HG03095 (cell line): ENCODE measurements around the gene C5orf15.
"Not testable (repeated sequence)": the region's sequence is repeated elsewhere in the genome, so short reads cannot be mapped to it uniquely, and the experiment has no call there.

Source experiments
- ATAC-seq: cut with Tn5 transposase; IDR thresholded peaks from one replicate; pipeline ENCODE4 v1.9.1; 2021; ENCODE audit warnings: moderate library complexity; ENCODE audit not compliant: unreplicated experiment

C5orf15 gene

DNA sequence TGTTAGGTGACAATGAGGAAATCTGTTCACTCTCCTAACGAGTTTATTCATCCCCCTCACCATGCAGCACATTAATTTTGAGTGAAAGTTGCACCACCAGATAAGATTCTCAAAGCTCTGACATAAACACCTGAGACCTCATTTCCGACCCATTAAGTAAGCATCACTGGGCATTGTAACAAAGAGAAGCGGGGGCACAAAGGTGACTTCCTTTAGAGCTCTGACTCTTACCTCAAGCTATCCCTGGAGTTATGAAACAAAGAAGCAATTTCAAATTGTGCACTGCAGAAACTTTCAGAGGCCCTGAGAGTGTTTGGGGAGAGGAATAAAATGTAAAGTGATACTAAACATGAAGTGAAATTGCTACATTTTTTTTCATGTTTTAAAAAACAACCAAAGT, 29.5 kb downstream of the C5orf15 start:
- peak; percentile 62 for ATAC-seq

GRCh38 chr5:133938039-133938821, 30.2 kb downstream of the C5orf15 start:
- no peak for ATAC-seq

DNA sequence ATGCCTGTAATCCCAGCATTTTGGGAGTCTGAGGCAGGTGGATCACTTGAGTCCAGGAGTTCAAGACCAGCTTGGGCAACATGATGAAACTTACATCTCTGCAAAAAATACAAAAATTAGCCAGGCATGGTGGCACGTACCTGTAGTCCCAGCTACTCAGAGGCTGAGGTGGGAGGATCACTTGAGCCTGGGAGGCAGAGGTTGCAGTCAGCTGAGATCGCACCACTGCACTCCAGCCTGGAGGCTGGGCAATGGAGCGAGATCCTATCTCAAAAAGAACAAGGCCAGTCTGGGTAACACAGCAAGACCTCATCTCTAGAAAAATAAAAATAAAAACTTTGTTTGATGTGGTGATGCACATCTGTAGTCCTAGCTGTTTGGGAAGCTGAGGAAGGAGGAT, 30.8 kb downstream of the C5orf15 start:
- ATAC-seq = not testable (repeated sequence)

DNA sequence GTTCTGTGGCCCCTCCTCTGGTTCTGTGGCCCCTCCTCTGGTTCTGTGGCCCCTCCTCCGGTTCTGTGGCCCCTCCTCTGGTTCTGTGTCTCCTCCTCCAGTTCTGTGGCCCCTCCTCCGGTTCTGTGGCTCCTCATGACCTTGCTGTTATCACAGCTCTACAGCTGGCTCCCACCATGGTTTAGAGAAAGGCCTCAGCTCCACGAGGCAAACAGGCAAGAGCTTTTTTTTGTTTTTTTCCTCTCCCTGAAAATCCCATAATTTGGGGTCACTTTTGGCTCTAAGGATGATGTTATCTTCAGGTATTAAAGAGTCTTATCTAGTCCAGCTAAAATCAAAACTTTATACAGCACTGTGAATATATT, 31.8 kb downstream of the C5orf15 start:
- no peak for ATAC-seq

- not testable (repeated sequence) for ATAC-seq
Observed at GRCh38 chr5:133935991-133936650, 32.3 kb downstream of the C5orf15 start.

- no peak for ATAC-seq
Observed at GRCh38 chr5:133935667-133935940, 32.8 kb downstream of the C5orf15 start.

- ATAC-seq = no peak
Observed at GRCh38 chr5:133934822-133935666, 33.4 kb downstream of the C5orf15 start.

DNA sequence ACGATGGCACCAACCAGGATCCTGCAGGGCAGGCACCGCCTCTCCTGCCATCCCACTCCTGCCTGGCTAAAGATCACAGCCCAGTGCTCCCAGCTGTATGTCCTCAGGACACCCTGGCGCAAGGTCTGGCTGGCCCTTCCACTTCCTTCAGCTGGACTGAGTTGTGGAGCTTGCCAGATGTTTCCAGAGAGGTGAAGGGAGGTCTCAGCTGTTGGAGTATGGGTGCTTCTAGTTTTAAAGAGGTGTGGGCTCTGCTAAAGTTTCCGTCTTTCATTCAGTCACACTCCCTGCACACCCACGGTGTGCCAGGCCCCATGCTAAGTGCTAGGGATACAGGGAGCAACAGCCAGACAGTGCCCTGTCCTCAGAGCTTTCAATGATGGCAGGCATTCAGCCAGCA, 34.1 kb downstream of the C5orf15 start:
- no peak for ATAC-seq

DNA sequence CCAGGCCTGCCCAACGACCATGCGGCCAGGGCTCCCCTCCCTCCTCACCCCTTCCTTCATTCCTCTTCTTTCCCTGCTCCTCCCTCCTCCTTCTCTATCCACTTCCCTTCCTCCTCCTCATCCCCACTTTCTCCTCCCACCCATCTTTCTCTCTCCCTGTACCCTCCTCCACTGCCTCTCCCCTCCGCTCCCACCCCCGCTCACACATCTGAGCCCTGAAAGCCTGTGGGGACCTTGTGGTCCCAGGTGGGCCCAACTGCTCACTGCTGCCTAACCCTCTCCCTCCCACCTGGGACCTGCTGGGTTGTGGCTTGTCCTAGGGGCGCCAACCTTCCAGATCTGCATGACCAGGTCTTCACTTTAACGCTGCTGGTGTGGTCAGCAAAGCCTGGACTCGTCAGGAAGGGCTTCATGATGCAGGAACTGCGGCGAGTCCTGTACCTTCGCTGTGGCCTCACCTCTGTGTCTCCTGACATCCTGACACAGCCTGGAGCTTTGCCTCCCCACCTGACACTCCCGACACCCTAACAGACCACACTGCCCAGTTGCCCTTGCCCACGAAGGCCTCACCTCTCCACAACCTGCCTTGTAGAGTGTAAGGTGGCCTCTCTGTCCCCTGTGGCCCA, 34.6 kb downstream of the C5orf15 start:
- ATAC-seq = no peak

- no peak for ATAC-seq
Observed at GRCh38 chr5:133933169-133933509, 35.3 kb downstream of the C5orf15 start.

GRCh38 chr5:133932441-133933168, 35.8 kb downstream of the C5orf15 start:
- ATAC-seq = no peak

DNA sequence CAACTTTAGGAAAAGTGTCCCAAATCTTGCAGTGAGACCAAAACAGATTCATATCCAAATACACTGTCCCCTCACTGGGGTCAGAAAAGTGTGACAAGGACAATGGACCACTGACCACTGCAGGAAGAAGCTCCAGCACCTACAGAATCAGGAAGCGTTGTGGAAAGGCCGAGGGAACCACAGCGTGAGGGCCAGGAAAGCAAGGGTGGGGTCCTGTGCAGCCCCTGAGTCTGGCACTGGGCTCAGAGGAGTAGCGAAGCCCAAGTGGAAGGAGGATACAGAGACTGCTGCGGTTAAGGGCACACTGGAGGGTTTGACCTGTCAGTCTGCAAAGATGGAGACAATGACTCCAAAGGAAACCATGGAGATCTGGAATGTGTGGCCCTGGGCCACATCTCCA, 36.9 kb downstream of the C5orf15 start:
- ATAC-seq = no peak

DNA sequence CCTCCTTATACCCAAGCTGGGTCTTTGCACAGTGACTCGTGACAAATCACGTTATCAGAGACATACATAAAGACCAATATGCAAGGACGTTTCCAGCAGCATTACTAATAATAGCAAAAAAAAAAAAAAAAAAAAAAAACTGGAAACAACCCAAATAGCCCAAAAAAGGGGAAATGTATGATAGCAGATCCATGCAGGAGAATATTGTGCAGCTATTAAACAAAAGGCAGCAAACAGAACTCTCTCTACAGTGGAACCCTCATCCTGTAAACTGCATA, 37.7 kb downstream of the C5orf15 start:
- no peak for ATAC-seq

GRCh38 chr5:133930061-133930812, 38.2 kb downstream of the C5orf15 start:
- ATAC-seq = peak; percentile 53

DNA sequence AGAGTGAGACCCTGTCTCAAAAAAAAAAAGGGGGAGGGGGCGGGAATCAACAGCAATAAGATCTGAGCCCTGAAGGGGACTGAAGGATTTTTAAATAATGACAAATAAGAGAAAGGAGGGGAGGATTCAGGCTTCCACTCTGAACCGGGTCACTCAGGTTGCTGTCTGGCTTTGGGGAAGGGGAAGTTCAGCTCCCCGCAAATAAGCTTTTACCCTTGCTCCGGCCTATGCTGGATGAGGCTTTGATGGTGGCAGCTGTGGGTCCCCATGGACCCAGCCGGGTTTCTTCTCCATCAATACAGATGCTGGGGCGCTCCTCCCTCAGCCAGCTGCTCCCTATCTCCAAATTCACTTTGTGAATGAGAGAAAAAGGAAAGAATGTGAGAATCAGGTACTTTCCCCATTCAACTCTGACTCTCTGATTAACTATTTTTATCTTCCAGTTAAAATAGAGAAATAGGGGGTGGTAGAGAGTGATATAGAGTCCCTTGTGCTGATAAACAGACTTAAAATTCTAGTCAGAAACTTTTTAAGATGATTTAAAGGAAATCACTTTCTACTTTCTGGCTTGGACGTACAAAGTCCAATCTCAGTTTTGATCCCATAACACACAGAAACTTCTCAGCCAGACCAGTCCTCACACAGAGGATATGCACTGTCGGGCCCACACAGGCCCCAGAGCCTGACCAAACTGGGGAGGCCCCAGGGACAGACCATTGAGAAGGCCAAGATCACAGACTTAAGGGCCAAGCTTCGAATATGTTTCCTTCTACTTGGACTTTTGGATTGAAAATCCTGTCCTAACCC, 39.6 kb downstream of the C5orf15 start:
- ATAC-seq = no peak

DNA sequence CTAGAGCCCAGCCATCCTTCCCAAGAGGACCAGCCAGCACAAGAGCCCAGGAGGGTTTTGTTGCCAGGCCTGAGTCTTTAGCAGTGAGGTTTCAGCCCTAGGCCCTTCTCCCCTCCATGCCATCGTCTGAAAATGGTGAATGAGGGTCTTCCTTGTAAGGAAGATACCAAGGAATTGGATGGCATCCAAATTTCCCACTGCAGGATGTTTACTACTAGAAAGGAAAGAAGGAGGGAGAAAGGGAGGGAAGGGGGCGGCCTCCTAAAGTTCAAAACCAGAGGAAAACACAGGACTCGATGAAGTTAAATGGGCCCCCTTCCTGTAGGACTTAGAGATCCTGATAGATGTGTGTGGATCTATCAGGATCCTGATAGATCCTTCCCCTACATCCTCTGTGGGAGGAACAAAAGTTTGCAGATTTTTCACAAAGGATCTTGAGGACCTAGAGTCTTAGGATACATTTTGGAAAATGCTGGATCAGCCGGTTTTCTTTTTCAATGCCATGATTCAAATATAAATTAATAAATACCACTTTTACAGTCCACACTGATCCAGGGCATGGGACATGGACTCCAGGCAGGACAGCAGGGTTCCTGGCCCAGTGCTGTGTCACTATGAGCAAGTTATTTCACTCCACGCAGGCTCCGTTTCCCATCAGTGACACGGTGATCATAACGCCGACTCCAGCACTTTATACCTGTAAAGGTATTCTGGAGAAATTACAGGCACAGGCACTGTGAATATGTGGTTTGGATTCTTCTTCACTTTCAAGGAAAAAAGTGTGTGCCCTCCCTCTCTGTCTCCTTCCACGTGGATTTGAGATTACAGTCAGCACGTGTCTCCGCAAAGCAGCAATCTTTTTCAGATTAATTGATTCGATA, 40.9 kb downstream of the C5orf15 start:
- no peak for ATAC-seq

DNA sequence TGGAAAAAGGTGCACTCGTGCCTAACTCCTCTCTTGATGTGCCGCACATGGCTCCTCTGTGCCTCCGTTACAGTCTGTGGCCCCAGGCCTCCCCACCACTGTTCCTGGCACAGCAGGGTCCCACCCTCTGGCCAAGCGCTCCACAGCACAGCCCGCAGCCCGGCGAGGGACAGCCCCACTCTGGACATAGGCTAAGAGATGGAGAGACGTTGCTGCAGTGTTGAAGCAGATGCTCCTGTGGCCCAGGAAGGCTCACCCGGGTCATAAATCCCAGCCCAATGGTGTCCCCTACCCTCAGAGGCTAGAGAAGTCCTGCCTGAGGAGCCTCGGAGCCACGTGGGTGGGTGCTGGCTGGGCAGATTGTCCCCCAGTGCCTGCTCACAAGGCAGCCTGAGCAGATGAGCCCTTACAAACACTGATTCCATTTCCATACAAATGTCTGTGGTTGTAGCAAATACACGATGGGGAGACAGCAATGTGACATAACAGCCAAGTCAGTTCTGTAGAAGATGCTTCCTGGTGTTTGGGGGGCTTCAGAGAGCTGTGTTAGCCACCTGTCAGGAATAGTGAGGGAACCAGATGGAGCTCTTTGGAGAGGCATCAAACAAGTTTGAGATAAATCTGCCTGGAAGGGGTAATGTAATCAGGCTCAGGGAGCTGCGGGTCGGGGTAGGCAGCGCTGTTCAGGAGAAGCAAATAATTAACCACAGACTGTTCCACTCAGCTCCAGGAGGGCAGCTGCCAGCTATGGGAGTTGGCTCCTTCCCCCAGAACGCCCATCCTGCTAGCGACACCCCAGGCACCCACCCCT, 41.7 kb downstream of the C5orf15 start:
- ATAC-seq = no peak
